B cell (primary cell): ENCODE data around the gene TPH1.

Experiments used
- CTCF ChIP-seq: fragments of 200-600 bp; IDR thresholded peaks from one replicate; pipeline ENCODE4 v1.8.0; 2022; ENCODE audit warnings: antibody characterized with exemption, mild to moderate bottlenecking
- EZH2 ChIP-seq: IDR thresholded peaks from 2 replicates; pipeline ENCODE4 v1.6.1; 2012; ENCODE audit warnings: borderline replicate concordance, low read depth, mild to moderate bottlenecking, moderate library complexity, low read length; ENCODE audit not compliant: insufficient read depth, poor library complexity, severe bottlenecking

GRCh38 chr11:18056561-18057181 is 10.6 kb upstream of the TPH1 start:
- TF ChIP-seq CTCF (no peak), EZH2 (no peak)
